Caco-2 (cell line): ENCODE results near the gene GTF3C2. TPM values are rescaled to one million over a fixed set of nuclear protein-coding genes. Genes with fewer than 3 reads are reported as not detected.
A peak's percentile ranks its signal among the peaks of the same experiment; 100 is the strongest.

Experiments
- BruUV-seq: library from RNA; stranded (reverse); fragments of 400-500 nt; replicated peaks from 2 replicates; lab custom pipeline; 2021; lab: Mats Ljungman, UMichigan
- CTCF ChIA-PET: fragments of 300-600 bp; sonication (Branson Sonifier 250); formaldehyde crosslinking; loops from one replicate; lab custom pipeline; 2022; ENCODE audit warnings: antibody characterized with exemption; lab: Charles Lee
- POLR2A ChIA-PET: fragments of 300-600 bp; sonication (Branson Sonifier 250); formaldehyde crosslinking; loops from one replicate; lab custom pipeline; 2022; ENCODE audit warnings: antibody characterized with exemption; lab: Charles Lee
- DNase-seq, 2 experiments: peaks; one replicate each; pipeline versions ENCODE4 v3.0.0 to v3.0.0-alpha.2; 2020 to 2022
- H3K27me3 ChIP-seq: replicated peaks from 2 replicates; pipeline ENCODE4 v1.6.0; 2011; ENCODE audit warnings: low read length; ENCODE audit not compliant: control insufficient read depth, insufficient read depth
- H3K36me3 ChIP-seq: 2 replicates; pipeline ENCODE4 v1.5.1; 2011; ENCODE audit warnings: low read length; ENCODE audit not compliant: control insufficient read depth, insufficient read depth
- H3K4me1 ChIP-seq: fragments of 250-450 bp; sonication (Bioruptor Pico); 2 replicates; pipeline ENCODE4 v1.5.1; 2020; ENCODE audit warnings: mild to moderate bottlenecking
- H3K4me3 ChIP-seq: 2 replicates; pipeline ENCODE4 v1.5.1; 2011; ENCODE audit warnings: low read depth, mild to moderate bottlenecking, control low read depth, low read length
- H3K9me3 ChIP-seq: fragments of 250-450 bp; sonication (Bioruptor Pico); 2 replicates; pipeline ENCODE4 v1.5.1; 2020; ENCODE audit warnings: mild to moderate bottlenecking, moderate library complexity
- H3K27ac Mint-ChIP-seq: one replicate; pipeline ENCODE4 v1.8.0; 2022; ENCODE audit warnings: mixed read lengths; ENCODE audit not compliant: unreplicated experiment
- H3K27me3 Mint-ChIP-seq: one replicate; pipeline ENCODE4 v1.8.0; 2022; ENCODE audit warnings: mixed read lengths; ENCODE audit not compliant: insufficient read depth, unreplicated experiment
- H3K36me3 Mint-ChIP-seq: one replicate; pipeline ENCODE4 v1.8.0; 2022; ENCODE audit warnings: mild to moderate bottlenecking, mixed read lengths; ENCODE audit not compliant: insufficient read depth, unreplicated experiment
- H3K4me1 Mint-ChIP-seq: one replicate; pipeline ENCODE4 v1.8.0; 2022; ENCODE audit warnings: low read depth, mixed read lengths; ENCODE audit not compliant: unreplicated experiment
- H3K4me3 Mint-ChIP-seq: one replicate; pipeline ENCODE4 v1.8.0; 2022; ENCODE audit warnings: mild to moderate bottlenecking, moderate library complexity, mixed read lengths; ENCODE audit not compliant: unreplicated experiment
- H3K9me3 Mint-ChIP-seq: one replicate; pipeline ENCODE4 v1.8.0; 2022; ENCODE audit warnings: mixed read lengths; ENCODE audit not compliant: unreplicated experiment
- intact Hi-C: fragments of 100-400 bp; cut with micrococcal nuclease; formaldehyde crosslinking; loops from one replicate; pipeline ENCODE4 v1.10.0; 2022; ENCODE audit not compliant: unreplicated experiment
- total RNA-seq: library from RNA; stranded (reverse); gene quantifications from 2 replicates; pipeline ENCODE4 v1.2.3, GENCODE V29; 2022
- TF ChIP-seq, protein P1 (sequence below), 2 experiments: fragments of 200-600 bp in 1 of 2; IDR thresholded peaks; 1 replicate in 1 of 2; 2 replicates in 1 of 2; pipeline versions ENCODE4 v1.5.1 to v1.8.0; 2011 to 2022; ENCODE audit warnings: antibody characterized with exemption in 1 of 2, control low read depth in 1 of 2, inconsistent platforms in 1 of 2, low read depth in 1 of 2, low read length in 1 of 2, mild to moderate bottlenecking in 1 of 2, moderate library complexity in 1 of 2; ENCODE audit not compliant: insufficient read depth in 1 of 2, severe bottlenecking in 1 of 2, unreplicated experiment in 1 of 2

GTF3C2 gene
- total RNA-seq, 1 experiment from 2014 or later = 91.4 TPM

DNA sequence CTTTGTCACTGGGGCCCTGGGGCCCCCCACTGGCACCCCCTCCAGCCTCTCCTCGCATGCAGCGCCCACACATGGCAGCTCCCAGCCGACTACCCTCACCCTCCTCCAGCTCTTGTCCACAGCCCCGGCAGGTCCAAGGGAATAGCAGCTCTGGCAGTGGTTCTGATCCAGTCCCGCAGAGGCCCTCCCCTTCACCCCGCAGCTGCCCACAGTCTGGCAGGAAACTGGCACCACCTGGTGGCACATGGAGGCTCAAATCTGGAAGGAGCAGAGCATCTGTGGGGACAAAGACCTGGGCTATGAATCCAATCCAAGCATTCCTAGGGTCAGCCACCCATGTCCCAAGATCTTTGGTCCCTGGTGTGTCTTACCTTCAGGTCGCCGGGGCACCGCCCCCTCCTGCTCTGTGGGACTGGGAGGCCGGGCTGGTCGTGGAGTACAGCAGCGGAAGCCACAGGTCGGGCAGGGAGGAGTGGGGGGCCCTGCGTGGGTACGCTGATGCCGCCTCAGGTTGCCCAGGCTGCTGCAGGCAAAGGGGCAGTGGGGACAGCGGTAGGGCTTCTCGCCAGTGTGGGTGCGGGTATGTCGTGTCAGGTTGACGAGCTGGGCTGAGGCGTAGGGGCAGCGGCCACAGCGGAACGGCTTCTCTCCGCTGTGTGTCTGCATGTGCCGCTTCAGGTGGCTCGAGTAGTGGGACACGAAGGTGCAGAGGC is 21.7 kb upstream of the GTF3C2 start:
- Histone ChIP-seq H3K27me3 (no peaks in the 10 kb centered on the region), H3K36me3 (peaks cover 11% of the 10 kb centered on the region), H3K9me3 (no peaks in the 10 kb centered on the region), H3K4me3 (no peak overlapping the region), H3K4me1 (peaks cover 15% of the 10 kb centered on the region)
- Mint-ChIP-seq H3K27me3 (no peaks in the 10 kb centered on the region), H3K27ac (peak overlapping the region; percentile 98), H3K36me3 (peaks cover 94% of the 10 kb centered on the region), H3K4me3 (peak overlapping the region; percentile 53), H3K9me3 (no peaks in the 10 kb centered on the region), H3K4me1 (peaks cover 11% of the 10 kb centered on the region)
- peak in 1 of 2 experiments; percentile 42 for DNase-seq
- ChIA-PET POLR2A (no interaction called here), CTCF (interaction anchor here (0.6 kb wide), 1 partner anchor 122 kb away, joined by 5 read pairs; no protein-coding TSS in a partner anchor)
- no TSS peak for BruUV-seq
- TF ChIP-seq, protein P1, sequence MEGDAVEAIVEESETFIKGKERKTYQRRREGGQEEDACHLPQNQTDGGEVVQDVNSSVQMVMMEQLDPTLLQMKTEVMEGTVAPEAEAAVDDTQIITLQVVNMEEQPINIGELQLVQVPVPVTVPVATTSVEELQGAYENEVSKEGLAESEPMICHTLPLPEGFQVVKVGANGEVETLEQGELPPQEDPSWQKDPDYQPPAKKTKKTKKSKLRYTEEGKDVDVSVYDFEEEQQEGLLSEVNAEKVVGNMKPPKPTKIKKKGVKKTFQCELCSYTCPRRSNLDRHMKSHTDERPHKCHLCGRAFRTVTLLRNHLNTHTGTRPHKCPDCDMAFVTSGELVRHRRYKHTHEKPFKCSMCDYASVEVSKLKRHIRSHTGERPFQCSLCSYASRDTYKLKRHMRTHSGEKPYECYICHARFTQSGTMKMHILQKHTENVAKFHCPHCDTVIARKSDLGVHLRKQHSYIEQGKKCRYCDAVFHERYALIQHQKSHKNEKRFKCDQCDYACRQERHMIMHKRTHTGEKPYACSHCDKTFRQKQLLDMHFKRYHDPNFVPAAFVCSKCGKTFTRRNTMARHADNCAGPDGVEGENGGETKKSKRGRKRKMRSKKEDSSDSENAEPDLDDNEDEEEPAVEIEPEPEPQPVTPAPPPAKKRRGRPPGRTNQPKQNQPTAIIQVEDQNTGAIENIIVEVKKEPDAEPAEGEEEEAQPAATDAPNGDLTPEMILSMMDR (IDR thresholded peaks at IDR 0.05; ENCODE audit: insufficient read depth in 1 of 2, low read depth in 1 of 2, low read length in 1 of 2, severe bottlenecking in 1 of 2, unreplicated experiment in 1 of 2) = no peak
- intact Hi-C loops = no loop called here

DNA sequence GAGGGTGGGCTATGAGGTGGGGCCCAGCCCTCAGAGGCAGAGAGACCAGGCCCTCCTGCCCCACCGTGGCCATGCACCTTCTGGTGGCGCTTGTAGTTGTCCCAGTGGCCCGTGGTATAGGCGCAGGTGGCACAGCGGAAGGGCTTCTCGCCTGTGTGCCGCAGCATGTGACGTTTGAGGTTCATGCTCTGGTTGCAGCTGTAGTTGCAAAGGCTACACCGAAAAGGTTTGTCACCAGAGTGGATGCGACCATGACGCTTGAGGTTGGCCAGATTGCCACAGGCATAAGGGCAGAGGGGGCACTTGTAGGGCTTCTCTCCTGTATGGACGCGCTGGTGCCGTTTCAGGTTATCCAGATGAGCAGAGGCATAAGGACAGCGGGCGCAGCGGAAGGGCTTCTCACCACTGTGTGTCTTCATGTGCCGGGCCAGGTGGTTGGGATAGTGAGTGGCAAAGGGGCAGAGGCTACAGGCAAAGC is 21.1 kb upstream of the GTF3C2 start:
- intact Hi-C loops = no loop called here
- Mint-ChIP-seq H3K27me3 (no peaks in the 10 kb centered on the region), H3K4me3 (peak overlapping the region; percentile 53), H3K9me3 (no peaks in the 10 kb centered on the region), H3K36me3 (peaks cover 97% of the 10 kb centered on the region), H3K27ac (peak overlapping the region; percentile 74), H3K4me1 (peaks cover 16% of the 10 kb centered on the region)
- peaks cover 20% of the 10 kb centered on the region for H3K4me1 ChIP-seq
- BruUV-seq = no TSS peak
- peaks cover 11% of the 10 kb centered on the region for H3K36me3 ChIP-seq
- no peak for DNase-seq
- POLR2A ChIA-PET = no interaction called here
- no peaks in the 10 kb centered on the region for H3K27me3 ChIP-seq
- CTCF ChIA-PET = no interaction called here
- no peaks in the 10 kb centered on the region for H3K9me3 ChIP-seq
- no peak overlapping the region for H3K4me3 ChIP-seq
- TF ChIP-seq, protein P1 (IDR thresholded peaks at IDR 0.05; ENCODE audit: insufficient read depth in 1 of 2, low read depth in 1 of 2, low read length in 1 of 2, severe bottlenecking in 1 of 2, unreplicated experiment in 1 of 2) = no peak

DNA sequence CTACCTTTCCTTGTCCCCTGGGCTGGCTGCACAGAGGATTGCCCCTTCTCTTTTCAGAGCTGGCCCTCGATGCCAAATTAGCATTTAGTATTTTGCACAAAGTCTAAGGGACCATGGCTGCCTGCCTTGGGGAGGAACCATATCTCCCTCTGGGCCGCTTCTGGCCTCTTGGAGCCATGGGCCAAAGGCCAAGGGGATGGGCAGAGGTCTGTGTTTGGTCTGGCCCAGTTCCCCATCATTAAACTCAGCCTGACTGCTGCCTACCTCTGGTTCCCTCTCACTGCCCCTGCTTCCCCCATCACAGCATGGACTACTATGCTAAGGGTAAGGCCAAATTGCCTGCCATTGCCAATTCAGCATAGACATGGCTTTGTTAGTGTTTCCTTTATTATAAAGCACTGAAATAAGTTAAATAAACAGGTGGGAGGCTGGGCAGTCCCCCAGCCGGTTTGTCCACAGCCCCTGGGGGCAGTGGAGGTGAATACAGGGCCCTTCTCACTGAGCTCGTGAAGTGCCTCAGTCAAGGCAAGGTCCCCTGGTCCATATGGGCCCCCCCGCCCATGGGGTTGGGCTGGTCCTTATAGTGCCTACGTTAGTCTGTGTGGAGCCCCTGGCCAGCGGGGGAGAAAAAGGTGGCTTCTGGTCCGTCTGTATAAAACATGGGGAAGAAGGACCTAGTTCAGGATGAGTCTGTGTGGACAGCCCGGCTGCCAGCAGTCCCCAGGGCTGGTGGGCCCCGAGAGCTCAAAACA is 20.5 kb upstream of the GTF3C2 start:
- H3K36me3 Mint-ChIP-seq = peaks cover 98% of the 10 kb centered on the region
- no peaks in the 10 kb centered on the region for H3K9me3 Mint-ChIP-seq
- H3K4me3 Mint-ChIP-seq = peak overlapping the region; percentile 53
- no TSS peak for BruUV-seq
- ChIA-PET POLR2A (no interaction called here), CTCF (no interaction called here)
- H3K27me3 ChIP-seq = no peaks in the 10 kb centered on the region
- intact Hi-C loops = no loop called here
- TF ChIP-seq, protein P1 (IDR thresholded peaks at IDR 0.05; ENCODE audit: insufficient read depth in 1 of 2, low read depth in 1 of 2, low read length in 1 of 2, severe bottlenecking in 1 of 2, unreplicated experiment in 1 of 2) = no peak
- no peak for DNase-seq
- peaks cover 26% of the 10 kb centered on the region for H3K4me1 ChIP-seq
- no peak overlapping the region for H3K4me3 ChIP-seq
- peak overlapping the region; percentile 74 for H3K27ac Mint-ChIP-seq
- peaks cover 11% of the 10 kb centered on the region for H3K36me3 ChIP-seq
- H3K4me1 Mint-ChIP-seq = peaks cover 20% of the 10 kb centered on the region
- no peaks in the 10 kb centered on the region for H3K9me3 ChIP-seq
- H3K27me3 Mint-ChIP-seq = no peaks in the 10 kb centered on the region
